GM21529 (cell line): ENCODE measurements around the gene HP1BP3.
"Not testable (repeated sequence)": the region's sequence is repeated elsewhere in the genome, so short reads cannot be mapped to it uniquely, and the experiment has no call there.

Experiments
- ATAC-seq: cut with Tn5 transposase; IDR thresholded peaks from one replicate; pipeline ENCODE4 v1.9.1; 2021; ENCODE audit not compliant: unreplicated experiment

Gene HP1BP3, protein sequence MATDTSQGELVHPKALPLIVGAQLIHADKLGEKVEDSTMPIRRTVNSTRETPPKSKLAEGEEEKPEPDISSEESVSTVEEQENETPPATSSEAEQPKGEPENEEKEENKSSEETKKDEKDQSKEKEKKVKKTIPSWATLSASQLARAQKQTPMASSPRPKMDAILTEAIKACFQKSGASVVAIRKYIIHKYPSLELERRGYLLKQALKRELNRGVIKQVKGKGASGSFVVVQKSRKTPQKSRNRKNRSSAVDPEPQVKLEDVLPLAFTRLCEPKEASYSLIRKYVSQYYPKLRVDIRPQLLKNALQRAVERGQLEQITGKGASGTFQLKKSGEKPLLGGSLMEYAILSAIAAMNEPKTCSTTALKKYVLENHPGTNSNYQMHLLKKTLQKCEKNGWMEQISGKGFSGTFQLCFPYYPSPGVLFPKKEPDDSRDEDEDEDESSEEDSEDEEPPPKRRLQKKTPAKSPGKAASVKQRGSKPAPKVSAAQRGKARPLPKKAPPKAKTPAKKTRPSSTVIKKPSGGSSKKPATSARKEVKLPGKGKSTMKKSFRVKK

GRCh38 chr1:20787029-20787839, at the start of gene HP1BP3:
Gene HP1BP3, minus strand, starts transcription at chr1:20787307. Its CDS starts 6,867 bp downstream, at chr1:20780440.
- ATAC-seq = peak; percentile 49

- ATAC-seq = no peak
Measured at GRCh38 chr1:20836230-20836629, 49.1 kb upstream of the HP1BP3 start.

- ATAC-seq = no peak
Measured at GRCh38 chr1:20834780-20835179, 47.7 kb upstream of the HP1BP3 start.

GRCh38 chr1:20834192-20834591, 47.1 kb upstream of the HP1BP3 start:
- no peak for ATAC-seq

DNA sequence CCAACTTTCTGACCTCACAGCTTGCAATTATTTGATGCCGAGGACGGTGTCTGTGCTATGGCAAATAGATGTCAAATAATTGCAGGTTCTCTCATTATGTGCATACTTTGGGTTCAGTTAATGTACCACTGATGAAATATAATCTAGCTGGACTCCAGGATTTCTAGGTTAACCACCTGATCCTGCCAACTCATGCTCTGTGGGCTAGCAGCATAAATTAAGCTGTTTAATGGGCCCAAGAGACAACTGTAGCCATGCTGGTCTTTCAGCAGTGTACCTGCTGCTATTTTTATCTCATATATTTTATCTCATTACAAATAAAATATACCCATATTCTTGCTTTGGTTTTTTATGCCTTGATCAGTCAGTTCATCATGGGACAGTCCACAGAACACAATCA, 43.3 kb upstream of the HP1BP3 start:
- no peak for ATAC-seq

DNA sequence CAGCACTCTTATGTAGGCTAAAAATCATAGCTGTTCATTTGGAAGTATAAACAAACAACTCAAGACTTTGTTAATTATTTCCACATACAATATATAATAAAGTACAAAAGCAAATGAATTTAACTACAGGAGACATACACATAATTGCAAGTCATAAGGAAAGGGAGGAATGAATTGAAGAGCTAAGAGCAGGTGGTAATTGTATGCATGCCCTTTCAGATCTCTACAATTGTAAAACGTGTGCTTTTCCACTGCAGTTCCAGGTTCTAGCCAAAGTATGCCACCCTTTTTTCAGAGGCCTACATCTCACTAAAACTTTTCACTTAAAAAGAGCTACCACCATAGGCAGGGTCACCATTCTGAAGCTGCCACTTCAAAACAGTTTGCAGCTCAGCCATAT, 42.8 kb upstream of the HP1BP3 start:
- no peak for ATAC-seq

- no peak for ATAC-seq
Measured at GRCh38 chr1:20829531-20829930, 42.4 kb upstream of the HP1BP3 start.

DNA sequence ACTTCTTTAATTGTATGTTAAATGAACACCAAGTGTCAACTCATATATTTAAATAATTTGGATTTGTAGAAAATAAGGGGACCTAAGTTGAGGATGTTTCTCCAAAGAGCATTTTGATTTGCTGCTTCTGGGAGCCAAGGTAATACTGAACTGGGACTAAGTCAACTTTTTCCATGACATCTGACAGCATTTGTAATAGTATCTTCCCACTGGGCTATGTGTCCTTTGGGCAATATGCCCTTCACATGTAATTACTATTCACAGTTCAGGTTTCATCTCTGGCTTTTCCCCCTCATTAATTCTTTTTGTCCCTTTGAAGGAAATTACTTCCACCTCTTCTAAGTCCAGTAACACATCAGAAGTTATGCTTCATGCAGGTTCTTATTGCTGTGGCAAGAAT, 36.7 kb upstream of the HP1BP3 start:
- no peak for ATAC-seq

DNA sequence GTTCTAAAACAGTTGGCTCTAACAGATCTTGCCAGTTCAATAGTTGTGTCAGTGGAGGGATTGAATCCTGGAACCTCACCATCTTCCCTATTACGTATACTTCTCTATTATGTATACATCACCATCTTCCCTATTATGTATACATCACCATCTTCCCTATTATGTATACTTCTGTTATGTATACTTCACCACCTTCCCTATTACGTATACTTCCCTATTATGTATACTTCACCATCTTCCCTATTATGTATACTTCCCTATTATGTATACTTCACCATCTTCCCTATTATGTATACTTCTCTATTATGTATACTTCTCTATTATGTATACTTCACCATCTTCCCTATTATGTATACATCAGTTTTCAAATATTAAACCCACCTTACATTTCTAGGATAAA, 34.4 kb upstream of the HP1BP3 start:
- no peak for ATAC-seq

- no peak for ATAC-seq
Measured at GRCh38 chr1:20819818-20820217, 32.7 kb upstream of the HP1BP3 start.

DNA sequence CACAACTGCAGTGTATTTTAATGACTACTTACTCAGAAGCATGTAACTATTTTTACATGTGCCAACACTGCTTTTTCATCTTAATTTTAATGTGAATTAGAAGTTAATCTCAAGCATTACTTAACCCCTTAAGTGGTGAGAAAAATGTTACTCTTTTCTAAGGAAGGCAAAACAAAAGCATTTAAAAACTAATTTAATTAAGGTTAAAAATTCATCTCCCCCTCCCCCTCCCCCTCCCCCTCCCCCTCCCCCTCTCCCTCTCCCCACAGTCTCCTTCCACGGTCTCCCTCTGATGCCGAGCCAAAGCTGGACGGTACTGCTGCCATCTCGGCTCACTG, 27.4 kb upstream of the HP1BP3 start:
- no peak for ATAC-seq

DNA sequence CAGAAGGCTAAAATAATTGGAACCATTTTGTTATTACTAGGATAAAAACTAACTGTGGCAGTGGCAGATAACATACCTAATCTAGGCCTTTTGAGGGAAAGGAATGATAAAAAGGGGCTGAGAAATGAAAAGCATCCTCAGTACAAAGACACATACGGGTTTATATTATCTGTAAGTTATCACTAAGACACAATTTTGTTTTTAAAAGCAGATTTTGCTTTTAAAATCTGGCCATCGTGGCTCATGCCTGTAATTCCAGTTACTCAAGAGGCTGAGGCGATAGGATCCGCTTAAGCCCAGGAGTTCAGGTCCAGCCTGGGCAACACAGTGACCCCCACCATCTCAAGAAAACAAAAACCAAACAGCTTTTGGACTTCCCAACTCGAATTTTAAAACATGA, 24.8 kb upstream of the HP1BP3 start:
- no peak for ATAC-seq

- ATAC-seq = no peak
Measured at GRCh38 chr1:20793236-20793635, 6.1 kb upstream of the HP1BP3 start.

DNA sequence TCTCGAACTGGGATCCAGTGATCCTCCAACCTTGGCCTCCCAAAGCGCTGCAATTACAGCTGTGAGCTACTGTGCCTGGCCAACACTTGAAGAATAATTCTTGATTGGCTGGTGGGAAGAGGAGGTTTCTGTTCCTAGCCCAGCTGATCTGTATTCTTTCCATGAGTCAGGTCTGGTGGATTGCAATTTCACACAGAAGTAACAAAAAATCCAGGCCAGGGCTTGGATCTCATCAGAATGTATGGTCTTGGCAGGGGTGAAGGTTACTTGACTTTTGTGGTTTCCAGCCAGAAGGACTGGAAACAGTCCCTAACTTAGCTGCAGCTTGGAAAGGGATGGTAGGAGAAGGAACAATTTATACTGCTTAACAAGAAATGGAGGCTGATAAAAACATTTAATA, 5.1 kb upstream of the HP1BP3 start:
- ATAC-seq = no peak

DNA sequence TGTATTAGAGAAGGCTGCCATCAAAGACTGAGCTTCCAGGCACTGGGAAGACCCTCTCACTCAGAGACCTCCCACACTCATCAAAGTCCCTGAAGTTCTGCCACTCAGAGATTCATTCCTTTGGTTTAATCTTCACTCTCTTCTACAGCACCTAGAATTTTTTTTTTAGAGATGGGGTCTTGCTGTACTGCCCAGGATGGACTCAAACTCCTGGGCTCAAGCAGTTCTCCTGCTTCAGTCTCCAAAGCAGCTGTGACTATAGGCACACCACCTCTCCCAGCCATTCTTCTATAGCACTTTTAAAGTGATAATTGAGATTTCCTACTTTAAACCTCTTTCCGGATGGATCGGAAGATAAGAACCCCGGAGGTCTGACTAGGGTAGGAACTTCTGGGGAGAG, 3.7 kb upstream of the HP1BP3 start:
- ATAC-seq = no peak

GRCh38 chr1:20789598-20789997, 2.5 kb upstream of the HP1BP3 start:
- not testable (repeated sequence) for ATAC-seq

GRCh38 chr1:20787840-20788795, 1.0 kb upstream of the HP1BP3 start:
- ATAC-seq = no peak

- peak; percentile 79 for ATAC-seq
Measured at GRCh38 chr1:20786253-20787028, 666 bp downstream of the HP1BP3 start.

GRCh38 chr1:20785907-20786252, 1.2 kb downstream of the HP1BP3 start:
- ATAC-seq = peak; percentile 2

GRCh38 chr1:20775700-20776099, 11.4 kb downstream of the HP1BP3 start:
- no peak for ATAC-seq
